ENCODE data around the gene ATL1. TPM values are rescaled to one million over a fixed set of nuclear protein-coding genes. Genes with fewer than 3 reads are reported as not detected.

The ATL1 gene
- total RNA-seq, 1 donor from 2014 or later, result 1.8 TPM

DNA sequence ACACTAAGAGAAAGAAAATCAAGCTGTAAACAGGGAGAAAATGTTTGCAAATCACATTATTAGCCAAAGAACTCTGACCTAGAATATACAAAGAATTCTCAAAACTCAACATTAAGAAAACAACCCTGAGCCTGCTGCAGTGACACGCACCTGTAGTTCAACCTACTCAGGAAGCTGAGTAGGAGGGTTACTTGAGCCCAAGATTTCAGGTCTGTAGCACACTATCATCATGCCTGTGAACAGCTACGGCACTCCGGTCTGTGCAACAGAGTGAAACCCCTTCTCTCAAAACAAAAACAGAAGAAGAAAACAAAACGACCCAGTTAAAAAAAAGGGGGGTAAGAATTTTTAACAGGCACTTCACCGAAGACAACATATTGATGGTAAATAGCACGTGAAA is 87.3 kb downstream of the ATL1 start:
- Mint-ChIP-seq H3K4me3 (no peak overlapping the region), H3K27ac (peak overlapping the region; percentile 7)

DNA sequence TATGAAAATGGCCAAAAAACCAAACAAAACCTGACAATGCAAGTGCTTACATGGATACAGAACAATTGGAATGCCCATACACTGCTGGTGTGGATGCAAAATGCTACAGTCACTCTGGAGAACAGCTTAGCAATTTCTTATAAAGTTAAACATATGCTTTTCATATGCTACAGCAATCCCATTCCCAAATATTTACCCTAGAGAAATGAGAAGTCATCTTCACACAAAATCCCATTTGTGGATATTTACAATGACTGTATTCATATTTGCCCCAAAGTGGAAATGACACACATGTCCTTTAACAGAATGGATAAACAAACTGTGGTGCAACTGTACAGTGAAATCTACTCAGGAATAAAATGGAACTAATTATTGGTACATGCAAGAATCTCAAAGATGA is 87.8 kb downstream of the ATL1 start:
- no peak for DNase-seq (ENCODE audit: low spot score in 2 of 2, unreplicated experiment in 2 of 2)
- no peaks in the 10 kb centered on the region for H3K4me1 Mint-ChIP-seq
- H3K36me3 Mint-ChIP-seq, result peaks cover 10% of the 10 kb centered on the region
- H3K9me3 Mint-ChIP-seq, result peaks cover 4% of the 10 kb centered on the region
- no peaks in the 10 kb centered on the region for H3K27me3 Mint-ChIP-seq (ENCODE audit: low read depth)
- H3K4me3 Mint-ChIP-seq, result no peak overlapping the region
- TF ChIP-seq, protein P1, sequence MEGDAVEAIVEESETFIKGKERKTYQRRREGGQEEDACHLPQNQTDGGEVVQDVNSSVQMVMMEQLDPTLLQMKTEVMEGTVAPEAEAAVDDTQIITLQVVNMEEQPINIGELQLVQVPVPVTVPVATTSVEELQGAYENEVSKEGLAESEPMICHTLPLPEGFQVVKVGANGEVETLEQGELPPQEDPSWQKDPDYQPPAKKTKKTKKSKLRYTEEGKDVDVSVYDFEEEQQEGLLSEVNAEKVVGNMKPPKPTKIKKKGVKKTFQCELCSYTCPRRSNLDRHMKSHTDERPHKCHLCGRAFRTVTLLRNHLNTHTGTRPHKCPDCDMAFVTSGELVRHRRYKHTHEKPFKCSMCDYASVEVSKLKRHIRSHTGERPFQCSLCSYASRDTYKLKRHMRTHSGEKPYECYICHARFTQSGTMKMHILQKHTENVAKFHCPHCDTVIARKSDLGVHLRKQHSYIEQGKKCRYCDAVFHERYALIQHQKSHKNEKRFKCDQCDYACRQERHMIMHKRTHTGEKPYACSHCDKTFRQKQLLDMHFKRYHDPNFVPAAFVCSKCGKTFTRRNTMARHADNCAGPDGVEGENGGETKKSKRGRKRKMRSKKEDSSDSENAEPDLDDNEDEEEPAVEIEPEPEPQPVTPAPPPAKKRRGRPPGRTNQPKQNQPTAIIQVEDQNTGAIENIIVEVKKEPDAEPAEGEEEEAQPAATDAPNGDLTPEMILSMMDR (IDR thresholded peaks at IDR 0.05; ENCODE audit: unreplicated experiment), result no peak
- H3K27ac Mint-ChIP-seq, result no peak overlapping the region

More for the DNA sequence above, 87.3 kb downstream of the ATL1 start:
- TF ChIP-seq, protein P1 (IDR thresholded peaks at IDR 0.05; ENCODE audit: unreplicated experiment), result no peak
- no peaks in the 10 kb centered on the region for H3K27me3 Mint-ChIP-seq (ENCODE audit: low read depth)
- no peak for DNase-seq (ENCODE audit: low spot score in 2 of 2, unreplicated experiment in 2 of 2)
- H3K36me3 Mint-ChIP-seq, result peaks cover 13% of the 10 kb centered on the region
- no peaks in the 10 kb centered on the region for H3K4me1 Mint-ChIP-seq
- H3K9me3 Mint-ChIP-seq, result peaks cover 4% of the 10 kb centered on the region

DNA sequence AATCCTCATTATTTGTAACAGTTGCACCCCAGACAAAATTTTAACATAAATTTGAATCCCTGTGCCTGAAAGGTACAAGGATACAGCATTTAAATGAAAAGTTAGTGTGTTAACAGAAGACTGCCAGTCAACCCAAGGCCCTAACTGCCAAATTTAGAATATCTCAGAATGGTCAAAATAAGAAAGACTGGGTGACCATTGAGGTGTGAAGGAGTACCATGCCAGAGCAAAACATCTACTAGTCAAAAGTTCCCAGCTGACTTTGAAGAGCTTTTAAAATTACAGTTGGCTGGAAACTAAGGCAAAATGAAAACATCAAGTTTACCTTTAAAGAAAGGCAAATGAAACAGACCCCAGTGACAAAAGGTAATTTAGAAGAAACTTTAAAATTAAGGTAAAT is 89.7 kb downstream of the ATL1 start:
- Mint-ChIP-seq H3K36me3 (peaks cover 10% of the 10 kb centered on the region), H3K27ac (no peak overlapping the region), H3K27me3 (ENCODE audit: low read depth) (no peaks in the 10 kb centered on the region), H3K9me3 (peaks cover 4% of the 10 kb centered on the region), H3K4me3 (no peak overlapping the region), H3K4me1 (no peaks in the 10 kb centered on the region)
- TF ChIP-seq, protein P1 (IDR thresholded peaks at IDR 0.05; ENCODE audit: unreplicated experiment), result no peak
- DNase-seq (ENCODE audit: low spot score in 2 of 2, unreplicated experiment in 2 of 2), result no peak

DNA sequence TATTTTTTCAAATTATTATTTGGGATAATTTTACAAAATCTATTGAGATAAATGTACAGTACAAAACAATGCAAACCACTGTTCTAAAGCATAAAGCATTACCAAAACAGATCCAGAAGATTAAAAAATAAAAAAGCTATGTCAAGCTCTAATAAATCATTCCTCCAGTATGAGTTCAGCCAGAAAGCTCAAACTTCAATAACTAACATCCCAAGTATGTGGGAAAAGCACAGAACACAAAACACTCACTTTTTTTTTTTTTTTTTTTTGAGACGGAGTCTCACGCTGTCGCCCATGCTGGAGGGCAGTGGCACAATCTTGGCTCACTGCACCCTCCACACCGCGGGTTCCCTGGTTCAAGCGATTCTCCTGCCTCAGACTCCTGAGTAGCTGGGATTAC is 96.8 kb downstream of the ATL1 start:
- no peak for DNase-seq (ENCODE audit: low spot score in 2 of 2, unreplicated experiment in 2 of 2)
- peaks cover 10% of the 10 kb centered on the region for H3K9me3 Mint-ChIP-seq
- H3K4me1 Mint-ChIP-seq, result peaks cover 22% of the 10 kb centered on the region
- no peaks in the 10 kb centered on the region for H3K27me3 Mint-ChIP-seq (ENCODE audit: low read depth)
- no peak overlapping the region for H3K4me3 Mint-ChIP-seq
- TF ChIP-seq, protein P1 (IDR thresholded peaks at IDR 0.05; ENCODE audit: unreplicated experiment), result no peak
- H3K36me3 Mint-ChIP-seq, result peaks cover 19% of the 10 kb centered on the region
- H3K27ac Mint-ChIP-seq, result no peak overlapping the region

DNA sequence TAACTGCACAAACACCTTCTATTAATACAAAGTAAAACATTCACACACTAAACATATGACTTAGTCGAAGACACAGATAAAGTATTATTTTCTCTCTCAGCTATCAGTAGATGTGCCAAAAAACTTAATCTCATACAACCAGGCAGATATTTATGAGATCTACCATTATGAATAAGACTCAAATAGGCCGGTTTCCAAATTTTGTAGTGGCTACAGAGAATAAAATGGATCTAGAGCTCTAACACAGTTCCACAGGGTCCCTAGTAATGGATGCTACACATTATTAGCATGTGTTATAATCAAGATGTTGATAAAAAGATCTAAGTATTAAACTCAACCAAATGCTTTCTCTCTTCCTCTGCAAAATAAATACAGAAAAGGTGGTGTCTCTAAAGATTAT is 97.8 kb downstream of the ATL1 start:
- no peaks in the 10 kb centered on the region for H3K27me3 Mint-ChIP-seq (ENCODE audit: low read depth)
- H3K4me1 Mint-ChIP-seq, result peaks cover 22% of the 10 kb centered on the region
- TF ChIP-seq, protein P1 (IDR thresholded peaks at IDR 0.05; ENCODE audit: unreplicated experiment), result no peak
- H3K36me3 Mint-ChIP-seq, result peaks cover 21% of the 10 kb centered on the region
- H3K27ac Mint-ChIP-seq, result peak overlapping the region; percentile 91
- H3K9me3 Mint-ChIP-seq, result peaks cover 10% of the 10 kb centered on the region
- no peak overlapping the region for H3K4me3 Mint-ChIP-seq
- DNase-seq (ENCODE audit: low spot score in 2 of 2, unreplicated experiment in 2 of 2), result no peak

DNA sequence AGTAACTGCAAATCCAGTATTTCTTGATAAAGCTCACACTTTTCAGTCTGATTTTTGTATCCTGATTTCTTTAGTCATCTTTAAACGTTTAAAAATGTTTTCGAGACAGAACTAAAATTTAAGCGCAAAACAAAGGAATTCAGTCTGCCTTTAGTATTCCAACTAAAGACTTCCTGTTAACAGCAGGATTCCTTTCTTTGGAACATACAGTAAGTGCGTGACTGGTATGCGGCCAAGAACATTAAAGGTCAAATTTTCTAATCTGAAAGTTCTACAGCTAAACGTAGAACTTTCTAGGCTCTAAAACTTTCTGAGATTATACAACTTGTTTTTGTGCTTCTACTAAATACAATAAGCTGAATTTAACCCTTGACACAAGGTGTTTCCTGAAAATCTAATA is 98.3 kb downstream of the ATL1 start:
- Mint-ChIP-seq H3K4me3 (no peak overlapping the region), H3K4me1 (peaks cover 22% of the 10 kb centered on the region), H3K9me3 (peaks cover 10% of the 10 kb centered on the region), H3K27ac (peak overlapping the region; percentile 91), H3K36me3 (peaks cover 23% of the 10 kb centered on the region), H3K27me3 (ENCODE audit: low read depth) (no peaks in the 10 kb centered on the region)
- no peak for DNase-seq (ENCODE audit: low spot score in 2 of 2, unreplicated experiment in 2 of 2)
- TF ChIP-seq, protein P1 (IDR thresholded peaks at IDR 0.05; ENCODE audit: unreplicated experiment), result no peak
